Epithelial cell of prostate (primary cell): ENCODE measurements around the gene TSPAN5.

Experiments used
- DNase-seq: peaks from one replicate; pipeline ENCODE4 v3.0.0-alpha.2; 2011; ENCODE audit warnings: low read depth, low spot score
- H3K27ac ChIP-seq: fragments of 450-650 bp; 2 replicates; pipeline ENCODE4 v1.5.1; 2017; ENCODE audit warnings: mild to moderate bottlenecking

TSPAN5 gene

DNA sequence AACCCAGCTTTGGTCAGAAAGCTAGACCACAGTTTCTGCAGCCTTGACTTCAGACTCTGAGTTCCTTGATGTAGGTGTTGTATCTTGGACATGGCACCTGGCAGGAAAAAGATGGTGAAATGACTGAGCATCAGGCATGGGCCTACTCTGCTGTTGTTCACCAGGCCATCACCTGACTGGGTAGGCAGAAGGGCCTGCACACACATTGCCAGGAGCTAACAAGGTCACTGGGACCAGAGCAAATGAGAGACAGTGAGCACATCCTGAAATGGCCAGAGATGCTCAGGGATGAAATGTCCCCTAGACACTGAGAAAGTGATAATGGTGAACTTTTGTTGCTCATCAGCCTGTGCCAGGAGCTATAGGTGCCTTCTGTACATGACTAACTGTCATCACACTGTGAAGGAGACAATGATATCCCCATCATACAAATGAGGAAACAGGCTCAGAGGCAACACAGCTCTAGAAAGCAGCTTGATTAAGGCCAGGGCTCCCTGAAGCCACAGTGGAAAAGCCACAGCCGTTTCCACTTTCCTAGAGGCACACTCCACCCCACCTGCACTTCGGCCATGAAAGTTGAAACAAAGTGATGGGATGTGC lies 128.3 kb downstream of the TSPAN5 start:
- DNase-seq, result no peak
- H3K27ac ChIP-seq, result no peak overlapping the region

DNA sequence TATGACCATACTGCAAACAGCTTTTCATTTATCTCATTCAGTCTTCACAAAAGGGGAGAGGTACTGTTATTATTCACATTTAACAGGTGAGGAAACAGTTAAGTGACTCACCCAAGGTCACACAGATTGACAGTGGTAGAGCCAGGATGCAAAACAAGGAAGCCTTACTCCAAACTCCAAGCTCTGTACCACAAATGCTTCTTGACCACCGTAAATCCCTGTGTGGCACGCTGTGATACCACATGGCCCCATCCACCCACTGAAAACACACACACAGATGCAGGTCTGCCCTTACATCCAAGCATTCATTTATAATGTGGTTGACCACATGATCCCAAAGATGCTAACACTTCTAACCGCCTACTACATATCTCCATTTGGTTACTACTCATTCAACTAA lies 129.5 kb downstream of the TSPAN5 start:
- H3K27ac ChIP-seq, result no peak overlapping the region
- no peak for DNase-seq

DNA sequence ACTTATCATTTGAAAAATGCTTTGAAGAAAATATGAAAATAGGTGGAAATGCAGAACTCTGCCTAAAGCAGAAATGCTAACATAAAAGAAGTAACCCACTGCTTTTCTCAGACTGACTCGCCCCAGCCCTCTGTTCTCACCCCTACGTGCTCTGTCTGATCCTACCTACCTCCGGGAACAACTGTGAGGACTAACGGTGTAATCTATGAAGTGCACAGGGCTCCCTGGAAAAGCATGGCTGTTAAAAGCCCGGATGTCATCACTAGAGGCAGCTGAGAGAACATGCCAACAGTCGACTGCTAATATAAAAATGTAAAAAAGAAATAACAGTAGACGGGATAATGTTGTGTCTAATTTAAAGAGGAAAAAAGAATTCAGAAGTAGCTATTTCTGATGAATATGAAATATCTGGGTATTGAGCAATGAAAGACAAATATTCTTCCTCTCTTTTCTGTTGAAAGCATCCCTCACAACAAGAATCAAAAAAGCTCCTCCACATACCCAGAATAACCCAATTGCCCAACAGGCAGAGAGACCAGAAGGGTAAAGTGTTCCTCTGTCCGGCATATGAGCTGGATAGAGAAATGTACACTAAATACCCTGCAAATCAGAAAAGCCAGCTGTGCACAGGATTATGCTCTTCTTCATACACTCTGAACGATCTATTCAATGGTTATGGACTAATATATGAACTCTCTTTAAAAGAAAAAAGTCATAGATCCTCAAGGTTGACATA lies 130.7 kb downstream of the TSPAN5 start:
- no peak for DNase-seq
- no peak overlapping the region for H3K27ac ChIP-seq

DNA sequence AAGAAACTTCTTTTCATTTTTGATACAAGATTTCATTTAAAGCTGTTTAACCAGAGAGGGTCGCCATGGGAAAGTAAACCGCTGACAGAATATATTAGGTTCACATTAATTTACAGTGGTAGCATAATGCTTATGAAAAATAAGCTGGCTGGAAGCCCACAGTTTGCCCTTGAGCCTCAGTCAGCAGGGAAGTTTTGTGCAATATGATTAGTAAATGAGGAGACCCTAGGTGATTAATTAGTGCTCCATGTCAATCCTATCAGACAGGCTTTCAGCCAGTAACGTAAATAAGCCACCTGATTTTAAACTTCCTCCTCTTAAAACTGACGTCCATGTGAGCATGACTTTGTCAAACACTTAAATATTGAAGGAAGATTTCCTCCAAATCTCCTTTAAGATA lies 134.2 kb downstream of the TSPAN5 start:
- DNase-seq, result no peak
- peak overlapping the region; percentile 84 for H3K27ac ChIP-seq

DNA sequence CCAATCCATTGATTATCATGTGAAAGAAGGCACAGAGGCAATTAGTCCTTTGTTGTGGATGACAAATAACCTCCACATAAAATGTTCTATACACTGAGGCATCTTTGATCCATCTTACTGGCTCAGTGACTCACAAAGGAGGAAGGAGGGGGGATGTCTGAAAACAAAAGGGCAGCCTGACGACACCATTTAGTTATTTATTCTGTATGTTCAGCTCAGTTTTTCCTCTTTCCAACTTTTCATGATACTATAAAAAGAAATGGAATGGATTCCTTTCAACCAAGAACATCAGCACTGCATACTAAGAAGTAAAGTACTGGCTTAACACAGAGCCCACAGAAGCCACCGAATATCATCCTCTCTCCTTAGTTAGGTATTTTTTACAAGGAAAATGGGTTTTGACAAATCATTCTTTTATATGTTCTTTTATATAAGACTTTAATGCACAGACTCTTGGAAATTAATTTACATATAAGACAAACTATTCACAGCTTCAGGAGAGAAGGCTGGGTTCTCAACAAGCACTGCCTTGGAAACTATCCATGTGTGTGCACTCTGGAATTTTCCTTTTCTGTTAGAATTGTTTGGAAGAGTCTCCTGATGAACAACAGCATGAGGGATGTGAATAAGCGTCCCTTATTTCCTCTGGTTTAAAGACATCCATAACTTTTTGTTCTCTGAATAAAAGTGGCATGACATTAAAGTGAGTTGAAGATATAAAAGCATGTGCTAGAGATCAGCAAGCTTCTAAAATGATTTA lies 135.6 kb downstream of the TSPAN5 start:
- H3K27ac ChIP-seq, result peak overlapping the region; percentile 84
- no peak for DNase-seq

DNA sequence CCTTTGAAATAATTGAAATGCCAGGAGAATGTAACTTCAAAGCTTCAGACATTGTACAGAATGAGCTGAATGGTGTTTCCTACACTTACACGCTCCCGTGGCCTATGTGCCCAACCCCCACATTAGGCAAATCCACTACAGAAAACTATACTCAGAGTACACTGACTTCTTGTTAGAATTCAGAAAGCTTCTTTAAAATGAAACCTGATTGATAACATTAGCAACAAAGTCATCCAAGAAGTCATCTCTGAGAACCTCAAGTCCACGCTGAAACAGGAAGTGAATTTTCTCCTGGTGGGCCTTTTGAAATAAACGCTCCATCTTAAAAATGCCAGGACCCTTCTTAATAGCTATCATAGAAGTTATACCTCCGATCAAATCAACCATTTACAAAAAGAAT lies 136.3 kb downstream of the TSPAN5 start:
- no peak for DNase-seq
- H3K27ac ChIP-seq, result peak overlapping the region; percentile 84

DNA sequence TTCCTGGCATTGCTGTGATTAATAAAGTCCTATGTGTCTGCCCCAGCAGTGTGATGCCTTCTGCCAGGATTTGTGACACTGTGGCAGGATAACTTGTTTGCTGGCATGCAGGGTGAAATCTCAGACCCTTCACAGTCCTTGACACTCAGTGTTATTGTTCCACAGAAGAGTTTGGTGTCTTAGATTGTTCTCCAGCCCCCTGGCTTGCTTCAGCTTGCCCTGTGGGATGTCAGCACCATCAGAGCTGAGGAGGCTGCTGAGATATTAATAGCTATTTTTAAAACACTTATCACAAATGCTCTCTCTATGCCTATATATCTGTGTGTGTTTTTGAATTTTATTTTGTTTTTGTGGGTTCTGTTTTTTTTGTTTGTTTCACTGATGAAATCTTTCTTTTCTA lies 136.9 kb downstream of the TSPAN5 start:
- H3K27ac ChIP-seq, result peak overlapping the region; percentile 84
- DNase-seq, result no peak

DNA sequence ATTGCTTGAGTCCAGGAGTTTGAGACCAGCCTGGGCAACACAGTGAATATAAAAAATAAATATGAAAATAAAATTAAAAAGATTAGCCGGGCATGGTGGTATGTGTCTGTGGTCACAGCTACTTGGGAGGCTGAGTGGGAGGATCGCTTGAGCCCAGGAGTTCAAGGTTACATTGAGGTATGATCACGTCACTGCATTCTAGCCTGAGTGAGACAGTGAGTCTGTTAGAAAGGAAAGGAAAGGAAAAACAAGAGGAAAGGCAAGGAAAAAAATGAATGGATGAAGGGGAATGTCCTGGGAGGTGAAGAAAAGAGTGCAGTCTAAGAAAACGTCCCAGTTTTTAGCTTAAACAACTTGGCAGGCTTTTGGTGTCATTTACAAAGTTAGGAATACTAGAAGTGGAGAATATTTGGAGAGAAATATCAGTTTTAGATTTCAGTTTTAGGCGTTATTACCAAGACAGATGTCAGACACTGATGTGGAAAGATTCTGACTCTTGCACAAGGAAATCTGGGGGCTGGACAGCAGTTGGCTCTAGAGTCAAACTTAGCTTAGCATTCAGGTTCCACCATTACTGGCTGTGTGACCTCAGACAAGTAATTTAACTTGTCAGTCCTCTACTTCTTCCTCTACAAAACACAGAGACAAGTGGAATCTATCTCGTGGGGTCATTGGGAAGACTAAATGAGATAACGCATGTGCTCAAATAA lies 139.0 kb downstream of the TSPAN5 start:
- no peak for DNase-seq
- H3K27ac ChIP-seq, result no peak overlapping the region

DNA sequence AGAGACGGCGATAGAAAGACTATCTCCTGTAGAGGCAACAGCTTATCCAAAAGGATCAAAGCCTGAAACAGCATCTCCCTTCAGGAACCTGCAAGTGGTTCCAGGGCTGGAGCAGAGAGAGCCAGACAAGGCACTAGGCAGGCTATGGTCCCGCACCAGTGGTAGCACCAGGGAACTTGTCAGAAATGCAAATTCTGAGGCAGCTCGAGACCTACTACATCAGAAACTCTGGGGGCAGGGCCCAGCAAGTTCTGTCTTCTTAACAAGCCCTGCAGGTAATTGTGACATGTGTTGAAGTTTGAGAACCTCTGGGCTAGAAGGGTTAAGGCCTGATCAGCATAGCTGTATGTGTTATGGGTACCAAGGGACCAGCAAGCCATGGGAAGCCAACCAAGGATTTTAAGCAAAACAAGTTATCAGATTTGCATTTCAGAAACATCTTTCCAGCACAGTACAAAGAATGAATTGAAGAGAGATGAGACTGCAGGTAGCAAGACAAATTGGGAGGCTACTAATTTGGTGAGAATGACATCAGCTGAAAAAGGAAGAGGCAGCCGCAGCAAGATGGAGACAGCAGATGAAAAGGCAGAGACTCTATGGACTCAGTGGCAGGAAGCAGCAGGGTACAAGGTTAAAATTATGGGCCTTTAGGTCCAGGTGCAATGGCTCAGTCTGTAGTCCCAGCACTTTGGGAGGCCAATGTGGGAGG lies 139.7 kb downstream of the TSPAN5 start:
- no peak overlapping the region for H3K27ac ChIP-seq
- no peak for DNase-seq

DNA sequence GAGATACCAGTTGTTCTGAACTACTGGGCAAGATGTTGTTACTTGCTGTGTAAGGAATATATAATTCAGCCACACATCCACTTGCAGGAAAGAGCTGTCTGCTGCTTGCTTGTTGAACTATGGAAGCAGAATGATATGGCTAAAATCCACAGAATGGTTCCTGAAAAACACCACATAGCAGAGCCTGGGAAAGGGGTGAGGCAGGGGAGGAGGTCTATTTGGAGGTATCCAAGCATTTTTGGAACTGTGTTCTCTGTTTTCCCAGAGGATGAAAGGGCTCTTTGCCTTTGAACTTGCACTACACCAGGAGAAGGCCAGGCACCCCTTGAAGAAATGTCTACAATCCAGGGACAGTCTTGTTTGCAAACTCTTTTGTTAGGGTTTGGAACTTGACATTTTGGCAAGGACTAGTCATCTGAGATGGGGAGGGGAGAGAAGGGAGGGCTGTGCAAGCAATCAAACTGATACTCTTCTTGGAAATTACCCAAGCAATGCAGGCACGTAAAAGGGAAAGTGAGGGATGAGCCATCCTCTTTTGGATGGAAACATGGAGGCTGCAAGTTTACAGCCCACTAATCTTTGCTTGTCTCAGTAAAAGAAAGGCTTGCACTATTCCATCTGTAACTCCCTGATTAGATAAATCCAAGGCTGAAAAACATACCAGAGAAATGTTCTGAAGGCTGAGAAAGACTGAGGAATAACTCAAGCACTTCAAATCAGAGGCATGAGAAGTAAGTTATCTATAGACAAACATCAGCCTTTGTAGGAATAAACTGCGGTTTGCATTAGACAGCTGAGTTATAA lies 141.0 kb downstream of the TSPAN5 start:
- DNase-seq, result no peak
- peak overlapping the region; percentile 62 for H3K27ac ChIP-seq

DNA sequence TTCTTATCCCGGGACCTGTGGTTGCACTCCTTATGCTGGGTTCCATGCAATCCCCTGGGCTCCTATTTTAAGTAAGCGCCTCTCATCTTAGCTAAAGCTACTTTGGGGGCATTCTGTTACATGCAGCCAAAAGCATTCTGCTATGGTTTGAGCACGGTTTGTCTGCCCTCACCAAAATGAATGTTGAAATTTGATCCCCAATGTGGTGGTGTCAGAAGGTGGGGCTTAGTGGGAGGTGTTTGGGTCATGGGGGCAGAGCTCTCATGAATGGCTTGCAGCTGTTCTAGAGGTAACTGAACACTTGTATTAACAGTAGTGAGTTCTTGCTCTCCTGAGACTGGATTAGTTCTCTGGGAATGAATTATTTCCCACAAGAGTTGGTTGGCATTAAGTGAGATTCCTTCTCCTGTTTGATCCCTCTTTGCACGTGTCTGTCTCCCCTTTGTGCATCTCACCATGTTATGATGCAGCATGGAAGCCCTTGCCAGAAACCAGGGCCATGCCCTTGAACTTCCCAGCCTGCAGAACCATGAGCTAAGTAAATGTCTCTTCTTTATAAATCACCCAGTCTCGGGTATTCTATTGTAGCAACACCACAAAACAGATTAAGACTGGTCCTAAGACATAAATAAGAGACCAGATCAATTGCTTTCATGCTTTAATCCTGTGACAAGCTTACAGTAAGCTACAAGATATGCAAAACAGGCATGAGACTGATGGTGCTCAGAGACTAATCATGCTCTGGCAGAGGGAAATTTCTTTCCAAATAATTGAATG lies 141.8 kb downstream of the TSPAN5 start:
- peak overlapping the region; percentile 62 for H3K27ac ChIP-seq
- no peak for DNase-seq

DNA sequence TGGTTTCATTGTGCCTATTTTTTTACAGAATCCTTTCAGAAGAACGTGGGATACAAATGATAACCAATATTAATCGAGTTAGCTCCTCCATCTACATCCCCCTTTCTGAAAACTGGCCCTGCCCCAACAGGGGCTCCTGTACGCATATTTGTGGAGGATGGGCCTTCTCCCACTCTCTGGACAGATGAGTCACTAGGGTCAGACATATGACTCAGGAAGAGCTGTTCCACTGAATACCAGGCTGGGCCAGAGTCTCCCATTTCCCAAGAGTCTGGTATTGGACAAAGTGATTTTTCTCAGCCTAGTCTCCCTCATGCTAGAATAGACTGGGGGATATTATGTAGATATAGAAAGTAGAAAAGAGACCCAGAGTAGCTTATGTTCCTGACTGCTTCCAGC lies 142.4 kb downstream of the TSPAN5 start:
- DNase-seq, result no peak
- peak overlapping the region; percentile 62 for H3K27ac ChIP-seq

DNA sequence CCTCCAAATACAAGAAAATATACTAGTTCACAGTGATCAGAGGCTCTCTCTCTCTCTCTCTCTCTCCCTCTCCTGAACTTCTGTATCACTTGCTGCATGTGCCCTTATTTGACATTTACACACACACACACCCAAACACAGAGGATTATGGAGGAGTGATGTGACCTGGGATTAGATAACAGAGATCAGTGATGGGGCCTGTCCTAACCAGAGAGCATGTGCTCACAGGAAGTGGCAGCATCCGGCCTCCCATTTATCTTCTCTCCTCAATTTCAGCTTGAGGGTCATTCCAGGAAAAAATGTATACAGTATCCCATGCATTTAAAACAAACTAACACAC lies 143.0 kb downstream of the TSPAN5 start:
- no peak for DNase-seq
- H3K27ac ChIP-seq, result peak overlapping the region; percentile 62

DNA sequence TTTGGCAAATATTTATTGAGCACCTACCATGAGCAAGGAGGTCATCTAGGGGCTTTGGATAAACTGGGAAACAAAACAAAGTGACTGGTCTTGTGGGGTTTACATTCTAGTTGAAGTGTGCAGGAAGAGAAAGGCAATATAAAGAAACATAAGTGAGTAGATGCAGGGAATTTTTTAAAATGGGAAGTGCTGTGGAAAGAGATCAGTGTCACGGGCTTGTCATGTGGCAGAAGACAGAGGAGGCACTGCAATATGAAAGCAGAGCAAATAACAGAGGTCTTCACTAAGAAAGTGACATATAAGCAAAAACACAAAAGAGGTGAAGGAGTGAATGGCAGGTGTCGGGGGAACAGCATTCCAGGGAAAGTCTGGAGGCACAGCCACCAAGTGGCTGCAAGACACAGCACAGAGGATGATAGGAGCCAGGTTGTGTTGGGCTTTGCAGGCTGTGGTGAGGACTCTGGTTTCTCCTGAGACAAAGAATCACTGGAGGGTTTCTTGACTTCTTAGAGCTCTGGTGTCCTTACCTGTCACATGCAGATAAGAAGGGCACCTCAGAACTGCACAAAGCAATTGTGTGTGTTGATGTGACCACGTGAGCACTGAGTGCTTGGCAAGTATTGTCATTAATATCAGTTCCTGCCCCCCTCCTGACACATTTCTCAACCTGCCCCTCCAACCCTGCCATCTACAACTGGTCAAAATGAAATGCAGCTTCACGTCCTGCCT lies 143.5 kb downstream of the TSPAN5 start:
- no peak for DNase-seq
- H3K27ac ChIP-seq, result peak overlapping the region; percentile 62

DNA sequence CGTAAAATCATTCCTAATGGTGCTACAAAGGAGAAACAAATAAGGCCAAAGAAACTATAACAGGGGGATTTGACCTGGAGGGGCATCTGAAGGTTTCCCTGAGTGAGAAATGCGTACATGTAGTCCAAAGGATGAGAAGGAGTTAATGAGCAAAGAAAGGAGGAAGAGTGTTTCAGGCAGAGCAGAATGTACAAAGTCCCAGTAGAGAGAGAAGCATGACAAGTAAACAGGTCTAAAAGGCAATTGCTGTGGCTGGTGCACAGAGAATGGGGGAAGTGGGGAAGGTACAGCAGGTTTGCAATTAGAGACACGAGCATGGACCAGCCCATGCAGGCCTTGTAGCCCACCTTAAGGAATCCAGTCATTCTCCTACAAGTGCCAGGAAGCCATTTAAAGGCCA lies 145.5 kb downstream of the TSPAN5 start:
- H3K27ac ChIP-seq, result no peak overlapping the region
- no peak for DNase-seq

DNA sequence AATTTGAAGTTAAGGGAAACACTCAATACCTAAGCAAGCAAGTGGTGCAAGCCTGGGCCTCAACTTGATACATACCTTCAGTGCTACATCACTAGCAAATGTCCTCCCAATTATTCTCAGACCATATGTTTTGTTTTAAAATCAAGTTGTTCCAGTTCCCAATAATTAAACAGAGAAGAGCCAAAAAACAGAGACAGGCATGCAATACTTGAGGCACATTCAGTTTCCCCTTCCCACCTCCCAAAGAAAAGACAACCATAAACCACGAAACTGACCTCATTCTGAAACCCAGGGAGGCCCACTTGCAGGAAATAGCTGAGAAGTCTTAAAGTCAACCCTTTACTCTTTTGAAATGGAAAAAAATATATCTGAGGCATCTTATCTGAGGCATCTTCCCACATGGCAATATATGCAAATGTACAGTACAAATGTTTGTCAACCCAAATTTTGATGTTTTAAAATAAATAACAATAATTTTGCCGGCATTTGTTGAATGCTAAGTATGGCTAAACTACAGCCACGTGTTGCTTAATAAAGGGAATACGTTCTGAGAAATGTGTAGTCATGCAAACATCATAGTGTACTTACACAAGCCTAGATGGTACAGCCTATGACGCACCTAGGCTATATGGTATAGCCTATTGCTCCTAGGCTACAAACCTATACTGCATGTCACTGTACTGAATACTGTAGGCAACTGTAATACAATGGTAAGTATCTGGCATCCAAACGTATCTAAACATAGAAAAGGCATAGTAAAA lies 147.5 kb downstream of the TSPAN5 start:
- DNase-seq, result no peak
- H3K27ac ChIP-seq, result peak overlapping the region; percentile 67

DNA sequence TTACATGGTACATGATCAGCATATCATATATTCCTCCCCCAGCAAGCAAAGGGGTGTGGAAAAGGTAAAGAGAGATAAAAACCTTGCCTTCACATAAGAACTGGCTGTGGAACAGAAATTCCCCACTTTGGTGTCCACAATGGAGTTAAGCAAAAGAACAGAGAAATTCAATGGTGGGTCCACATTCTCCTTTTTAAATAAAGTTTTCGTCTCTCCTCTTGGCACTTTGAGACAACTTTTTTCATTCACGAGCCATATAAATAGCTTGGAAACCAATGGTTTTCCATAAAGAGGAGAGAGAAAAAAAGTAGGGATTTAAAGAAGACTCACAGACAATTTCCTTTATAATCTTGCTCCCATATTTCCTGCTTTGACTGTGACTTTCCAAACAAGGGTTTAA lies 148.1 kb downstream of the TSPAN5 start:
- DNase-seq, result no peak
- peak overlapping the region; percentile 67 for H3K27ac ChIP-seq
